CD14-positive monocyte (primary cell): Measurements from ENCODE around the gene WDR17. TPM values are rescaled to one million over a fixed set of nuclear protein-coding genes. Genes with fewer than 3 reads are reported as not detected.

Experiments
- DNase-seq, 3 donors: peaks; one replicate each; pipeline ENCODE4 v3.0.0-alpha.2; 2011 to 2022
- H2AFZ ChIP-seq: 2 replicates; pipeline ENCODE4 v1.6.0; 2012; ENCODE audit warnings: mild to moderate bottlenecking, low read depth, low read length, inconsistent platforms; ENCODE audit not compliant: insufficient read depth, poor library complexity, severe bottlenecking
- H3K27ac ChIP-seq, 2 donors: 1 replicate in 1 of 2; 2 replicates in 1 of 2; pipeline ENCODE4 v1.5.1; 2012 to 2013; ENCODE audit warnings: low read length in 2 of 2, control low read depth in 1 of 2, inconsistent platforms in 1 of 2, low read depth in 1 of 2, mild to moderate bottlenecking in 1 of 2
- H3K27me3 ChIP-seq, 2 donors: one replicate each; pipeline versions ENCODE4 v1.6.0 to v1.6.1; 2011 to 2013; ENCODE audit warnings: low read length in 2 of 2; ENCODE audit not compliant: control insufficient read depth in 2 of 2, insufficient read depth in 2 of 2
- H3K36me3 ChIP-seq, 2 donors: replicated peaks in 1 of 2; 1 replicate in 1 of 2; 2 replicates in 1 of 2; pipeline versions ENCODE4 v1.5.1 to v1.6.1; 2012 to 2013; ENCODE audit warnings: low read length in 2 of 2, control low read depth in 1 of 2, inconsistent platforms in 1 of 2, mild to moderate bottlenecking in 1 of 2; ENCODE audit not compliant: insufficient read depth in 2 of 2, control insufficient read depth in 1 of 2
- H3K4me1 ChIP-seq, 2 donors: 1 replicate in 1 of 2; 2 replicates in 1 of 2; pipeline versions ENCODE4 v1.5.1 to v1.6.1; 2012 to 2013; ENCODE audit warnings: low read length in 2 of 2, control low read depth in 1 of 2, inconsistent platforms in 1 of 2, mild to moderate bottlenecking in 1 of 2, moderate library complexity in 1 of 2; ENCODE audit not compliant: insufficient read depth in 2 of 2, control insufficient read depth in 1 of 2
- H3K4me2 ChIP-seq: replicated peaks from 2 replicates; pipeline ENCODE3; 2012; ENCODE audit warnings: low read length, moderate library complexity, mild to moderate bottlenecking; ENCODE audit not compliant: poor library complexity, severe bottlenecking; ENCODE audit errors: extremely low read depth
- H3K4me3 ChIP-seq, 3 experiments: fragments of 200-600 bp in 1 of 3; sonication (generic) in 1 of 3; replicated peaks in 1 of 3; 1 replicate in 2 of 3; 2 replicates in 1 of 3; pipeline ENCODE4 v1.5.1; 2011 to 2013; ENCODE audit warnings: low read length in 3 of 3, mild to moderate bottlenecking in 3 of 3, control low read depth in 2 of 3, low read depth in 2 of 3, inconsistent platforms in 1 of 3, moderate library complexity in 1 of 3
- H3K79me2 ChIP-seq: 2 replicates; pipeline ENCODE4 v1.6.0; 2012; ENCODE audit warnings: mild to moderate bottlenecking, control low read depth, inconsistent platforms, low read length, moderate library complexity; ENCODE audit not compliant: insufficient read depth
- H3K9ac ChIP-seq: 2 replicates; pipeline ENCODE4 v1.6.0; 2017; ENCODE audit warnings: low read length, mild to moderate bottlenecking; ENCODE audit not compliant: insufficient read depth, poor library complexity, severe bottlenecking
- H3K9me3 ChIP-seq, 2 donors: replicated peaks in 1 of 2; 1 replicate in 1 of 2; 2 replicates in 1 of 2; pipeline versions ENCODE4 v1.5.1 to v1.6.1; 2012 to 2013; ENCODE audit warnings: low read length in 2 of 2, control low read depth in 1 of 2; ENCODE audit not compliant: control insufficient read depth in 1 of 2, insufficient read depth in 1 of 2
- H4K20me1 ChIP-seq: 2 replicates; pipeline ENCODE4 v1.6.0; 2012; ENCODE audit warnings: mild to moderate bottlenecking, low read length, control low read depth, moderate library complexity; ENCODE audit not compliant: insufficient read depth
- H3K27ac Mint-ChIP-seq, 7 donors: one replicate each; pipeline ENCODE4 v1.8.0; 2020; ENCODE audit warnings: mild to moderate bottlenecking in 7 of 7, mixed read lengths in 7 of 7, moderate library complexity in 6 of 7, inconsistent platforms in 2 of 7
- H3K27me3 Mint-ChIP-seq, 3 donors: one replicate each; pipeline ENCODE4 v1.8.0; 2021 to 2022; ENCODE audit warnings: low read depth in 3 of 3, mild to moderate bottlenecking in 3 of 3, mixed read lengths in 3 of 3, moderate library complexity in 3 of 3, inconsistent platforms in 1 of 3
- H3K36me3 Mint-ChIP-seq, 2 donors: one replicate each; pipeline ENCODE4 v1.8.0; 2020; ENCODE audit warnings: mixed read lengths in 2 of 2, inconsistent platforms in 1 of 2, mild to moderate bottlenecking in 1 of 2
- H3K4me1 Mint-ChIP-seq: one replicate; pipeline ENCODE4 v1.8.0; 2020; ENCODE audit warnings: mild to moderate bottlenecking, mixed read lengths
- H3K4me3 Mint-ChIP-seq, 2 donors: one replicate each; pipeline ENCODE4 v1.8.0; 2020; ENCODE audit warnings: mild to moderate bottlenecking in 2 of 2, mixed read lengths in 2 of 2, moderate library complexity in 1 of 2
- H3K9me3 Mint-ChIP-seq, 7 donors: one replicate each; pipeline ENCODE4 v1.8.0; 2020 to 2022; ENCODE audit warnings: mixed read lengths in 7 of 7, mild to moderate bottlenecking in 6 of 7, moderate library complexity in 6 of 7, inconsistent platforms in 2 of 7
- intact Hi-C, 2 donors: fragments of 100-400 bp; cut with micrococcal nuclease; formaldehyde crosslinking; loops; one replicate each; pipeline versions ENCODE4 v1.15.0 to v1.15.1; 2023
- polyA plus RNA-seq, 3 donors: library from polyadenylated mRNA; depleted of rRNA in 1 of 3; unstranded in 2 of 3; stranded (reverse) in 1 of 3; fragments of 300-500 nt in 2 of 3; fragments of >200 nt in 1 of 3; fragmentation: Illumina TruSeq in 2 of 3; gene quantifications; 1 replicate in 2 of 3; 2 replicates in 1 of 3; pipeline ENCODE4 v1.2.3, GENCODE V29; 2012 to 2021
- TF ChIP-seq, protein P1 (sequence below): fragments of 200-600 bp; IDR thresholded peaks from one replicate; pipeline ENCODE4 v1.8.0; 2022; ENCODE audit warnings: antibody characterized with exemption, mild to moderate bottlenecking

Gene WDR17
- polyA plus RNA-seq, 3 donors, result 0.22 to 2.1 (median 1.1) TPM

DNA sequence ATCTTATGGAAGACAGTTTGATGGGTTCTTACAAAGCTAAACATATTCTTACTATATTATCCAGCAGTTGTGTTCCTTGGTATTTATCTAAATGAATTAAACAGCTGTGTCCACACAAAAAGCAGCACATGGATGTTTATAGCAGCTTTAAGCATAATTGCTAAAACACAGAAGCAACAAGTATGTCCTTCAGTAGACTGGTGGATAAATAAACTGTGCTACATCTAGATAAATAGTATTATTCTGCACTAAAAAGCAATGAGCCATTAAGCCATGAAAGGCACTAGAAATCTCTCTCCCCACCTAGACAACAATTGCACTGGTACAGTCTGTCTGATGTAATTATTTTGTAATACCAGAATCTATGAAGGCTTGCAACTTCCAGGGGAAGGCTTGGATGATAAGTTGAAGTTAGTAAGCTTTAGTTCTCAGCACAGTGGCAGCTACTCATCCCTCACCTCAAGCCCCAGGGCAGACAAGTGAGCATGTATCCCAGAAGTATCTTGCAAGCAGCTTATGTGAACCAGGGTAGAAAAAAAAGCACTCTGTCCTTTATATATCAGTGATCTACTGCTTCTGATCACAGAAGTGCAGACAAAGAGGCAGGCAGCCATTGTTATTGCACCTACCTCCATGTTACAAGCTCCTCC lies 36.9 kb downstream of the WDR17 start:
- Histone ChIP-seq H3K27me3 (no peaks in the 10 kb centered on the region), H3K4me2 (no peak overlapping the region), H3K9me3 (no peaks in the 10 kb centered on the region), H3K36me3 (no peaks in the 10 kb centered on the region), H3K4me1 (no peaks in the 10 kb centered on the region), H3K27ac (no peak overlapping the region), H3K9ac (no peak overlapping the region), H3K4me3 (no peak overlapping the region), H2AFZ (no peak overlapping the region), H3K79me2 (no peaks in the 10 kb centered on the region), H4K20me1 (no peaks in the 10 kb centered on the region)
- no peak overlapping the region for H3K27ac Mint-ChIP-seq
- no peak overlapping the region for H3K4me3 Mint-ChIP-seq
- H3K9me3 Mint-ChIP-seq, result peaks cover 3 to 10% (median 7%) of the 10 kb centered on the region in 7 donors
- no peaks in the 10 kb centered on the region for H3K36me3 Mint-ChIP-seq
- no peaks in the 10 kb centered on the region for H3K4me1 Mint-ChIP-seq
- TF ChIP-seq, protein P1, sequence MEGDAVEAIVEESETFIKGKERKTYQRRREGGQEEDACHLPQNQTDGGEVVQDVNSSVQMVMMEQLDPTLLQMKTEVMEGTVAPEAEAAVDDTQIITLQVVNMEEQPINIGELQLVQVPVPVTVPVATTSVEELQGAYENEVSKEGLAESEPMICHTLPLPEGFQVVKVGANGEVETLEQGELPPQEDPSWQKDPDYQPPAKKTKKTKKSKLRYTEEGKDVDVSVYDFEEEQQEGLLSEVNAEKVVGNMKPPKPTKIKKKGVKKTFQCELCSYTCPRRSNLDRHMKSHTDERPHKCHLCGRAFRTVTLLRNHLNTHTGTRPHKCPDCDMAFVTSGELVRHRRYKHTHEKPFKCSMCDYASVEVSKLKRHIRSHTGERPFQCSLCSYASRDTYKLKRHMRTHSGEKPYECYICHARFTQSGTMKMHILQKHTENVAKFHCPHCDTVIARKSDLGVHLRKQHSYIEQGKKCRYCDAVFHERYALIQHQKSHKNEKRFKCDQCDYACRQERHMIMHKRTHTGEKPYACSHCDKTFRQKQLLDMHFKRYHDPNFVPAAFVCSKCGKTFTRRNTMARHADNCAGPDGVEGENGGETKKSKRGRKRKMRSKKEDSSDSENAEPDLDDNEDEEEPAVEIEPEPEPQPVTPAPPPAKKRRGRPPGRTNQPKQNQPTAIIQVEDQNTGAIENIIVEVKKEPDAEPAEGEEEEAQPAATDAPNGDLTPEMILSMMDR, result no peak
- DNase-seq, result no peak
- peaks cover 0 to 2% (median 0%) of the 10 kb centered on the region in 3 donors for H3K27me3 Mint-ChIP-seq
- intact Hi-C loops, result no loop called here

DNA sequence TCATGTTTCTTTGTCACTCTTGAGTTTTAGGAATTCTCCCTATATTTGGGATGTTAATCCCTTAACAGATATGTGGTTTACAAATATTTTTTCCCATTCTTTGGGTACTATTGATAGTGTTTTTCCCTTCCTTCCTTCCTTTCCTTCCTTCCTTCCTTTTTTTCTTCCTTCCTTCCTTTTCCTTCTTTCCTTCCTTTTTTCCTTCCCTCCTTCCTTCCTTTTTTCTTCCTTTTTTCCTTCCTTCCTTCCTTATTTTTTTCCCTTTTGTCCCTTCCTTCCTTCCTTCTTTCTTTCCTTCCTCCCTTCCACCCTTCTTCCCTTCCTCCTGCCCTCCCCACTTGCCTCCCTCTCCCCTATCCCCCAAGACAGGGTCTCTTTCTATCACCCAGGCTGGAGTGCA lies 42.1 kb downstream of the WDR17 start:
- Mint-ChIP-seq H3K4me1 (no peaks in the 10 kb centered on the region), H3K36me3 (no peaks in the 10 kb centered on the region), H3K27me3 (peaks cover 0 to 3% (median 0%) of the 10 kb centered on the region in 3 donors), H3K27ac (no peak overlapping the region), H3K4me3 (no peak overlapping the region), H3K9me3 (peaks cover 4 to 14% (median 9%) of the 10 kb centered on the region in 7 donors)
- no peak for DNase-seq
- no peaks in the 10 kb centered on the region for H4K20me1 ChIP-seq
- TF ChIP-seq, protein P1, result no peak
- no peak overlapping the region for H3K9ac ChIP-seq
- H3K27me3 ChIP-seq, result no peaks in the 10 kb centered on the region
- no peaks in the 10 kb centered on the region for H3K9me3 ChIP-seq
- H3K4me2 ChIP-seq, result no peak overlapping the region
- H3K36me3 ChIP-seq, result no peaks in the 10 kb centered on the region
- H2AFZ ChIP-seq, result no peak overlapping the region
- H3K79me2 ChIP-seq, result no peaks in the 10 kb centered on the region
- intact Hi-C loops, result no loop called here
- H3K4me1 ChIP-seq, result no peaks in the 10 kb centered on the region
- H3K27ac ChIP-seq, result no peak overlapping the region
- H3K4me3 ChIP-seq, result no peak overlapping the region
